Endodermal cell (in vitro differentiated cells): ENCODE results near the gene DAPK2. TPM values are rescaled to one million over a fixed set of nuclear protein-coding genes. Genes with fewer than 3 reads are reported as not detected.

Source experiments
- DNase-seq: peaks from one replicate; pipeline ENCODE4 v3.0.0-alpha.2; 2017
- H3K27ac ChIP-seq: 2 replicates; pipeline ENCODE4 v1.5.1; 2013; ENCODE audit warnings: mild to moderate bottlenecking, low read depth, low read length, moderate library complexity
- H3K27me3 ChIP-seq: 2 replicates; pipeline ENCODE4 v1.6.1; 2013; ENCODE audit warnings: mild to moderate bottlenecking, low read length, moderate library complexity; ENCODE audit not compliant: insufficient read depth, control insufficient read depth, poor library complexity, severe bottlenecking
- H3K36me3 ChIP-seq: 2 replicates; pipeline ENCODE4 v1.7.0; 2013; ENCODE audit warnings: mild to moderate bottlenecking, low read length, moderate library complexity; ENCODE audit not compliant: control insufficient read depth, insufficient read depth
- H3K4me1 ChIP-seq: one replicate; pipeline ENCODE4 v1.7.0; 2013; ENCODE audit warnings: low read length; ENCODE audit not compliant: control insufficient read depth, insufficient read depth
- H3K4me3 ChIP-seq: 2 replicates; pipeline ENCODE4 v1.5.1; 2013; ENCODE audit warnings: mild to moderate bottlenecking, low read length, moderate library complexity
- H3K9ac ChIP-seq: 2 replicates; pipeline ENCODE4 v1.6.1; 2013; ENCODE audit warnings: mild to moderate bottlenecking, low read length, moderate library complexity; ENCODE audit not compliant: poor library complexity, severe bottlenecking; ENCODE audit errors: extremely low read depth
- H3K9me3 ChIP-seq: 2 replicates; pipeline ENCODE4 v1.6.1; 2013; ENCODE audit warnings: mild to moderate bottlenecking, low read length, moderate library complexity; ENCODE audit not compliant: control insufficient read depth
- H3K27ac Mint-ChIP-seq: 2 replicates; pipeline ENCODE4 v1.8.0; 2020; ENCODE audit warnings: mixed read lengths
- H3K27me3 Mint-ChIP-seq: 2 replicates; pipeline ENCODE4 v1.8.0; 2021; ENCODE audit warnings: mild to moderate bottlenecking, mixed read lengths; ENCODE audit not compliant: insufficient read depth
- H3K36me3 Mint-ChIP-seq: 2 replicates; pipeline ENCODE4 v1.8.0; 2020; ENCODE audit warnings: low read depth, mixed read lengths
- H3K4me1 Mint-ChIP-seq: 2 replicates; pipeline ENCODE4 v1.8.0; 2020; ENCODE audit warnings: mixed read lengths
- H3K4me3 Mint-ChIP-seq: 2 replicates; pipeline ENCODE4 v1.8.0; 2020; ENCODE audit warnings: mild to moderate bottlenecking, moderate library complexity, mixed read lengths
- H3K9me3 Mint-ChIP-seq: 2 replicates; pipeline ENCODE4 v1.8.0; 2020; ENCODE audit warnings: mild to moderate bottlenecking, mixed read lengths
- WGBS, 2 experiments: methylation state at CpG; one replicate each; pipeline versions ENCODE4 v1.1.5 to v1.1.7; 2013; ENCODE audit warnings: missing lambda C conversion rate in 2 of 2, mixed read lengths in 1 of 2; ENCODE audit not compliant: insufficient coverage in 1 of 2, insufficient read length in 1 of 2; 5-methylcytosine and 5-hydroxymethylcytosine counted together
- total RNA-seq, 2 donors: library from RNA; stranded (reverse); fragmentation: NEBNext Ultra II Directional in 1 of 2; extraction: Animal tissue kit (Norgen Biotek cat#: 25700) in 1 of 2; gene quantifications; 2 replicates in 1 of 2; 3 replicates in 1 of 2; pipeline ENCODE4 v1.2.1, GENCODE V29; 2021
- TF ChIP-seq, protein P1 (sequence below): fragments of 200-600 bp; sonication (generic); conservative IDR thresholded peaks from 2 replicates; pipeline ENCODE4 v1.5.0; 2021; ENCODE audit warnings: antibody characterized with exemption, mild to moderate bottlenecking

The DAPK2 gene
- total RNA-seq, 2 donors from 2014 or later, result 2.4 to 2.6 TPM

DNA sequence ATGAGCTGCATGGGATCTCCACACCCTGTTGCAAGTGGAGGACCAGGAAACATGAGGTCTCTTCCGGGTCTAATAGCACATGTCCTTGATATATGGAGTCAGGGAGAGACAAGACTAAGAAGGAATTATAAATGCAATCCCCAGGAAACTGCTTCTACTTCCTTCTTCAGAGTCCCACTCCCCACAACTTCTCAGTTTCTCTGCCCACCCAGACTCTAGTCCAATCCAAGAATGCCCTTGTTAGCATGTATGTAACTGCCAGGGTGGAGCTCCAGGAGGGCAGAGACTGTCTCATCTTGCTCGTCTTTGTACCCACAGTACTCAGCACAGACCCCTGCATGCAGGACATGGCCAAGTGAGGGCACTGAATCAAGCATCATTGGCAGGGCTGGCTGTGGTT is 8.3 kb downstream of the DAPK2 start:
- Histone ChIP-seq H3K27me3 (no peaks in the 10 kb centered on the region), H3K9ac (no peak overlapping the region), H3K36me3 (no peaks in the 10 kb centered on the region), H3K9me3 (no peaks in the 10 kb centered on the region), H3K4me1 (no peaks in the 10 kb centered on the region), H3K4me3 (no peak overlapping the region), H3K27ac (no peak overlapping the region)
- no peak for DNase-seq
- H3K9me3 Mint-ChIP-seq, result no peaks in the 10 kb centered on the region
- 44 to 50% methylated on average over 2 of the region's 2 CpGs for WGBS, 2 experiments
- H3K27me3 Mint-ChIP-seq, result peaks cover 2% of the 10 kb centered on the region
- no peak overlapping the region for H3K27ac Mint-ChIP-seq
- H3K36me3 Mint-ChIP-seq, result no peaks in the 10 kb centered on the region
- TF ChIP-seq, protein P1, sequence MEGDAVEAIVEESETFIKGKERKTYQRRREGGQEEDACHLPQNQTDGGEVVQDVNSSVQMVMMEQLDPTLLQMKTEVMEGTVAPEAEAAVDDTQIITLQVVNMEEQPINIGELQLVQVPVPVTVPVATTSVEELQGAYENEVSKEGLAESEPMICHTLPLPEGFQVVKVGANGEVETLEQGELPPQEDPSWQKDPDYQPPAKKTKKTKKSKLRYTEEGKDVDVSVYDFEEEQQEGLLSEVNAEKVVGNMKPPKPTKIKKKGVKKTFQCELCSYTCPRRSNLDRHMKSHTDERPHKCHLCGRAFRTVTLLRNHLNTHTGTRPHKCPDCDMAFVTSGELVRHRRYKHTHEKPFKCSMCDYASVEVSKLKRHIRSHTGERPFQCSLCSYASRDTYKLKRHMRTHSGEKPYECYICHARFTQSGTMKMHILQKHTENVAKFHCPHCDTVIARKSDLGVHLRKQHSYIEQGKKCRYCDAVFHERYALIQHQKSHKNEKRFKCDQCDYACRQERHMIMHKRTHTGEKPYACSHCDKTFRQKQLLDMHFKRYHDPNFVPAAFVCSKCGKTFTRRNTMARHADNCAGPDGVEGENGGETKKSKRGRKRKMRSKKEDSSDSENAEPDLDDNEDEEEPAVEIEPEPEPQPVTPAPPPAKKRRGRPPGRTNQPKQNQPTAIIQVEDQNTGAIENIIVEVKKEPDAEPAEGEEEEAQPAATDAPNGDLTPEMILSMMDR, result no peak
- no peak overlapping the region for H3K4me3 Mint-ChIP-seq
- H3K4me1 Mint-ChIP-seq, result peaks cover 21% of the 10 kb centered on the region

DNA sequence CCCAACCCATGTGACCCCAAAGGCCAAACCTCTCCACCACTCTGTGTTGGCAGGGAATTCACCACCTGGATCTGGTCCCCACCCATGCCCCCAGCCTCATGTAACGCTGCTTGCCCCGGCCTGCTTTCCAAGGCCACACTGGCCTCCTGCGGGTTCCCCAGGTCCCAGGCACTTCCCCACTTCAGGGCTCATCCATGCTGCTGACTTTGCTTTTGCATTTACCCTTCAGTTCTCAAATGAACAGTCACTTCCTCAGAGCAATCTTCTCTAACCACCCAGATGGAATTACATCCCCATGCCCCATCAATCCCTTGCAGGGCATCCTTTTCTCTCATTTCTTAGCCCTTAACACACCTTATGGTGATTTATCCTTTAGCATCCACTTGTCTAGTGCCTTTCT is 9.2 kb downstream of the DAPK2 start:
- no peaks in the 10 kb centered on the region for H3K9me3 ChIP-seq
- no peaks in the 10 kb centered on the region for H3K4me1 ChIP-seq
- no peaks in the 10 kb centered on the region for H3K36me3 ChIP-seq
- no peak overlapping the region for H3K4me3 Mint-ChIP-seq
- no peak overlapping the region for H3K27ac ChIP-seq
- no peak overlapping the region for H3K9ac ChIP-seq
- 93 to 100% methylated on average over 1 to 3 of the region's 3 CpGs for WGBS, 2 experiments
- no peaks in the 10 kb centered on the region for H3K27me3 ChIP-seq
- DNase-seq, result no peak
- no peak overlapping the region for H3K4me3 ChIP-seq
- H3K9me3 Mint-ChIP-seq, result no peaks in the 10 kb centered on the region
- peaks cover 21% of the 10 kb centered on the region for H3K4me1 Mint-ChIP-seq
- TF ChIP-seq, protein P1, result no peak
- no peaks in the 10 kb centered on the region for H3K36me3 Mint-ChIP-seq
- no peak overlapping the region for H3K27ac Mint-ChIP-seq
- no peaks in the 10 kb centered on the region for H3K27me3 Mint-ChIP-seq

DNA sequence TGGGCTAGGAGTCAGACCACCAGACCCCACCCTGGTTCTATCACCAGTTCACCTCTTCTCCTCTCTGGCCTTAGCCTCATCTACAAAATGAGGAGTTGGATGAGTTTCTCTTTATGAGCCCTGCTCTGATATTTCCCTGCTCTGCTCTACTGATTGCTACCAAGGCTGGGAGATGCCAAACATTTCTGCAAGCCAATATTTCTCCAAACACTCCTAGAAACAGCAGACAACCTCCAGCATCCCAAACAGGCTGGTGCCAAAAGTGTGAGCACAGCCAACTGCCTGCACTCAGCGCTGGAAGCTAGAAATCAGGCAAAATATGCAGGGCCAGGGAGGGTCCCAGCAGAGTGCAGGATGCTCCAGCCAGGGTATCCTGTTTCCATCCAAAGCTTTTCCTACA is 10.8 kb downstream of the DAPK2 start:
- Histone ChIP-seq H3K27me3 (no peaks in the 10 kb centered on the region), H3K27ac (no peak overlapping the region), H3K9ac (no peak overlapping the region), H3K4me3 (no peak overlapping the region), H3K36me3 (no peaks in the 10 kb centered on the region), H3K9me3 (no peaks in the 10 kb centered on the region), H3K4me1 (no peaks in the 10 kb centered on the region)
- 94 to 100% methylated on average over 1 of the region's 1 CpG for WGBS, 2 experiments
- no peak for DNase-seq
- H3K9me3 Mint-ChIP-seq, result no peaks in the 10 kb centered on the region
- H3K4me3 Mint-ChIP-seq, result no peak overlapping the region
- H3K27ac Mint-ChIP-seq, result no peak overlapping the region
- TF ChIP-seq, protein P1, result no peak
- no peaks in the 10 kb centered on the region for H3K27me3 Mint-ChIP-seq
- no peaks in the 10 kb centered on the region for H3K36me3 Mint-ChIP-seq
- H3K4me1 Mint-ChIP-seq, result peaks cover 21% of the 10 kb centered on the region
